AML-193 (cell line): ENCODE results near the gene F13A1.

Source experiments
- DNase-seq, 2 experiments: peaks; one replicate each; lab custom pipeline; 2025; lab: John Stamatoyannopoulos, UW

F13A1 gene

DNA sequence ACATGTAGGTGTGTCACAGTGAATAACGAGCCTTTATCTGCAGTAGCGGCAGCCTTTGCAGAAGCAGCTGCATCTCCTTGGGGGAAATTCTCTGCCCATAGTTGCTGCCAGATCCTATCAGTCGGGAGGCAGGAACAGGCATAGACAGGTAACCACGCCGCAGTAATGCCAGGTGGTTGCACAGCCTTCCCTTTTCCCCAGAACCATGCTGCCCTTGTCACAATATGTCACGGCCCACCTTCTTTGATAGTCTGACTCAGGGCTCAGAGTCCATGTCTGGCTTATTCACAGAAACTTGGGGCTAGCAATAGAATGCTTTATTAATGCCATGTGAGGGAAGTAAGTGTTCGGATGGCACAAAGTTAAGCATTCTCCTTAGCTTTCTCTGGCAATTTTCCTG is 76.6 kb downstream of the F13A1 start:
- no peak for DNase-seq

DNA sequence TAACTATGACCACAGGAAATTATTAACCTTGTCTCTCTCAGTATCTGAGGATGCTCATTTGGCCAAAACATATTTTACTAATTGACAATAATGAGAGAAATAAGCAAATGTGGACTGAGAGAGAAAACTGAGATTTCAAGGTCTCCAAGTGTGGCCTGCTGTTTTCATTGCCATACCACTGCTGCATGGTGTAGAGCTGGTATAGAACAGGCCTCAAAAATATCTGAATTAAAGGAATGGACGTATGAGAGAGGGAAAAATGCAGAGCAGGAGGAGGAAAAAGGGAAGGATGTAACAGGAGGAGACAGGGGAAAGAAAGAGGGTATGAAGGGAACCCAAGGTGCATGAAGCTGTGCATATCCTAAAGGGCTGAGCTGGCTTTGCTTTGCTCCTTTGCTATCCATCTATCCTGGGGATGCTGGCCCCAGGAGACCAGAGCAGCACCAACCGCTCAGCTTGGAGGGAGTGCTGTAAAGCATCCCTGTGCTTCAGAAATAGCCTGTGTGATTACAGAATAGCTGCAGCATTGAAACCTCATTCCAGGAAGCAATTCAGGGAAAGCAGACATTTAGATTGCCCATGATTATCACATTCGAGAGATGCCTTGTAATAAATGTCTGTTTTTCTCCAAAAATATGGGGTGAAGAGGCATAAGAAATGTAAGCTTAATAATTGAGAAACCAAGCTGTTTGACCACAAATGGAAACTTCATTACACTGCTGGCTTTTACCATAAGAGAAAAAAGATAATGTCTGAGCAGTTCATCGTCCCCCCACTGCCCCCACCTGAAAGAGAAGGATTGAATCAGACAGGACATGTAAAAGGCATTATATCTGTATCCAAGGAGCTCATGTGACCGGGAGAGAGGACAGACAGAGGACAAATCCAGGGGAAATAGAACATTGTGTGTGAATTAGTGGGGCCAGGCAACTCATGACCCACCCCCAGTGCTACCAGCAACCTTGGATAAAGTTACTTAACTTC is 80.6 kb downstream of the F13A1 start:
- no peak for DNase-seq

DNA sequence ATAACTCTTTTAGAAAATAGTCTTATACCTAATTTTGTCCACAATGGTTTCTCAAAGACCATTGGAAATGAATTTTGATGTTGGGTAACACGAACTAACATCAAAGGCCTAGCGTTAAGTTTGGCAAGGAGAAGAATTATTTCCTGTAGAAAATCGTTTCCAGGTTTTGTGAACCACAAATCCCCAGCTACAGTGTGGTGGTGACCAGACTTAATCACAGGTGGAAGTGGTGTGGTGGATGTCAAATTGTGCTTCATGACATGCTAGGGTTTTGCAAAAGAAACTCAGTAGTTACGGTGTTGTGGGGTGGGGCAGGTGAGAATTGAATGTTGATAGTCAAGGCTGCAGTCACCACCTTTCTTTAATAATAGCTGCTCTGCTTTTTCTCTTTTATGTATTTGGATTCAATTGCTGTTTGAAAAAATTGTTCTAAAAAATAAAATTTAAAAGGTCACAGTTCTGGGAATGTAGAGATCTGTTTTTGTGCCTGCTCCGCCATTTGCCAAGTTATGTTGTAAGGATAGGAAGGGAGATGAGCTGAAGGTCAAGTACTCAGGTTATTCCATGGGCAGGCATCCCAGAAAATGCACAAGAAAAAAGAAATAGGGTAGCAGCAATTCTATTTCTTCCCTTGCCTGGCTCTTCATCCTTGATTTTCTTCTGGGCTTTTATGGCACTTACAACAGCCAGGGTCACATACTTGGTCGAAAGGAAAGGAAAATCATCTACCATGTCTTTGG is 83.6 kb downstream of the F13A1 start:
- DNase-seq: no peak

DNA sequence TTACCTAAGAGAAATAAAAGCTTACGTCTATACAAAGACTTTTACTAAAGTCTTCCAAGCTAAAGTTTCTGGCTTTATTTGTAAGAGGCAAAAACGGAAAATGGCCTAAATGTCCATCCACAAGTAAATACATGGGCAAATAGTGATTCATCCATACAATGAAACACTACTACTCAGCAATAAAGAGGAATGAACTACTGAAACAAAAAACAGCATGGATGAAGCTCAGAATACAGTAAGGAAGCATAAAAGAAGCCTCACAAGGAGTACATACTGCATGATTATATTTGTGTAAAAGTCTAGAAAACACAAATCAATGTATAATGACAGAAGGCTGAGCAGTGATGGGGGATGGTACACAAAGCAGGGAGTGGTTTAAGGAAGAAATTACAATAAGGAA is 84.7 kb downstream of the F13A1 start:
- no peak for DNase-seq

DNA sequence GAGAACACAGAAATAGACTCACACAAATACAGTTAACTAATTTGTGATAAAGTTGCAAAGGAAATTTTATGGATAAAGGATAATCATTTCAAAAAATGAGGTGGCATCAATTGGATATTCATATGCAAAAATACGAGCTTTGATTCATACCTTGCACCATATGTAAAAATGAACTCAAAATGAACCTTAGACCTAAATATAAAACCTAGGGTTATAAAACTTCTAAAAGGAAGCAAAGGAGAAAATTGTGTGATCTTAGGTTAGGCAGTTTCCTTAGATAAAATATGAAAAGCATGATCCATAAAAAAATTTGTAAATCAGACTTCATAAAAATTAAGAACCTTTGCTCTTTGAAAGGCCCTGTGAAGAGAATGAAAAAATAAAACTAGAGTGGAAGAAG is 85.5 kb downstream of the F13A1 start:
- DNase-seq: no peak

DNA sequence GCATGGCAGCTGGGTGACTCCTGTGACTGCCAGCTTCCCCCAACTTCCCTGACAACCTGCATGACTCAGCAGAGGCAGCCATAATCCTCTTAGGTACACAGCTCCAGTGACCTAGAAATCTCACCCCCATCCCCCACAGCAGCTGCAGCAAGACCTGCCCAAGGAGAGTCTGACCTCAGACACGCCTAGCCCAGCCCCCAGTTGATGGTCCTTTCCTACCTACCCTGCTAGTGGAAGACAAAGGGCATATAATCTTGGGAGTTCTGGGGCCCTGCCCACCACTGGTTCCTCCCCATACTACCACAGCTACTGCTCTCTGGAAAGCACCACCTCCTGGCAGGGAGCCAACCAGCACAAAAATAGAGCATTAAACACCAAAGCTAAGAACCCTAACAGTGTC is 90.2 kb downstream of the F13A1 start:
- DNase-seq: no peak

DNA sequence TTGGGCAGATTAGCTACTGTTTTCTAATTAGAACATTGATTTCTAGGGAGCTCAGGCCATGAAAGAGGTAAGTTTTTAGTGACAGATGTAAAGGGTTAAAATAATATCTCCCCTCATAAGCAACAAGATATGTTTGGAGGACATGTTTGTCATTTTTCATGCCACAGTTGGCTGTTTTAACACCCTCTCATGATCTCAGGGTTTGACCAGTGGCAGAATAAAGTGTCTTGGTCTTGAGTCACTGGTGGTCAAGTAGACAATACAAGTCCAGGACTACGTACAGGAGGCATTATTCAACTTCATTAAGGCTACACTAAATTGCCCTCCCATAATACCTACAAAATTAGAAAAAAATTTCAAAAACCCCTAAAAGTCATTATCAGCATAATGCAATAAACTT is 92.6 kb downstream of the F13A1 start:
- no peak for DNase-seq

DNA sequence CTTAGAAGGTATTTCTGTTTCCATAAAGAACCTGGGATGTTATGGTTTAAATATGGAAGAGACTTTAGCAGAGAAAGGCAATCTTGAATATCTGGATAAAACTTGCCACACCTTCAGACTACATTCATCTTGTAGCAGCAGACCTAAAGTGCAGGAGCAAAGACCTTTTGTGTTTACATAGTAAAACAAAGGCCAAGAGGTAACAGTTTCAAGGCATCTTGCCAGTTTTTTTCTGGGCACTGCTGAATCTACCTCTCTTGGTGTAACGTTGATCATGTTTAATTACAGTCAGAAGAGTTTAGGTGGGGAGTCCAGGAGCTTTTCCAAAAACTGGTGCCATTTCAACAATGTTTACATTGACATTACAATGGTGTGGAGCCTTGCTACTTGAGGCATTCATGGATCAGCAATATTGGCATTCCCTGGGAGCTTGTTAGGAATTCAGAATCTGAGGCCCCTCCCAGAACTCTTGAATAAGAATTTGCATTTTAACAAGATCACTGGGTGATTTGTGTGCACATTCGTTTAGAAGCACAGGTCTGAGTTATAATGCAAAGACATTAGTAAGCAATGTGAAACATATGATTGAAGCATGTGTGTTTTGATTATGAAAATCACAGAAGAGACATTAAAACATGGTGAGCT is 94.5 kb downstream of the F13A1 start:
- DNase-seq: no peak

DNA sequence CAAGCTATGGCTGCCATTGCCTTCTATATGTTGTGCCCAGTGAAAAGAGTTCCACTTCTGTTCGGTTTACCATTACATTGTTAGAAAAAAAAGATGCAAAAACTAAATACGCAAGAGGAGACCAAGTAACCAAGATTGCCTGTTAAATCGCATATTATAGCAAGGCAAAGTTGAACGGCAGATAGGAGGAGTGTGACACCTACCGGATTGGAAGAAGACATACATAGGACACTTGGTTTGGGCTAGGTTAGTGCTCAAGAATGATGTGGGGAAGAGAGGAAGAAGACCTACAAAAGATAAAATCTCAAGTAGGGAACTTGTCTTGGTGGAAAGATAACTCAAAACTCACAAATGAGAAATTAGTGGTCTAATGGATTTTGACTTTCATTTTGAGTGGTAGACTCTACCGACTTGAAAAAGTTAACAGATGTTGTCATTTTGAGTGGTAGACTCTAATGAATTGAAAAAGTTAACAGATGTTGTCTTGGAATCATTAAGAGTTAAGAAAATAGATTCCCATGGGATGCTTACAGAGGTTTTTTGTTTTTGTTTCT is 95.5 kb downstream of the F13A1 start:
- DNase-seq: no peak

DNA sequence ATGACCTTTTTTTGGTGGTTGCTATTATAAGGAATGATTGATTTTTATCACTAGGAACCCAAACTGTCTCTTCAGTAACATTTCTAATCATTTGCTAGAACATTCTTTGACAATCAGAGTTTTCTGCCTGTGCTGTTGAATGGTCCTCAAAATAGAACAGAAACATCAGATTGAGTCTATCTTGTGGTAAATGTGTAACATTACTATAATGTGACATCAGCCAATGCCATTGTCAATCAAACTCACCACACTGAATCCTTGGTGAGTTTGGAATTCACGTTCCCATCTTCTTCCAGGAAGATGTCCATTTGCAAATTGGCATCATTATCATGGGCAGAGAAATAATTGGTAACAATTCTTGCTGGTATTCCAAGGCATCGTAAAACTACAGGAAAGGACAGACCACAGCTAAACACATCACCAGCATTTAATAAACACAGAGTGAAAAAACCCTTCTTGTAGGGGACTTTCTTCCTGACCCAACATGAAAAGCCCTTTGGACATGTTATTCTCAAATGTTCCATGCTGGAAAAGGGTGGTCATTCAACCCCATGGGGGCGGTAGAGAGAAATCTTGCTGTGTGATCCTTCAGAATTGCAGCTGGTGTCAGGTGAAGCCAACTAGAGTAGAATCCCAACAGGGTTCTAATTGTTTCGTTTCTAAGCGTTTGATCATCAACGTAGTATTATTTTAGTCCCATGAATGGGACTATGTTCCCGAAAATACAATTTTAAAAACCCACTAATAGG is 98.5 kb downstream of the F13A1 start:
- peak; percentile 11 to 15 for DNase-seq

DNA sequence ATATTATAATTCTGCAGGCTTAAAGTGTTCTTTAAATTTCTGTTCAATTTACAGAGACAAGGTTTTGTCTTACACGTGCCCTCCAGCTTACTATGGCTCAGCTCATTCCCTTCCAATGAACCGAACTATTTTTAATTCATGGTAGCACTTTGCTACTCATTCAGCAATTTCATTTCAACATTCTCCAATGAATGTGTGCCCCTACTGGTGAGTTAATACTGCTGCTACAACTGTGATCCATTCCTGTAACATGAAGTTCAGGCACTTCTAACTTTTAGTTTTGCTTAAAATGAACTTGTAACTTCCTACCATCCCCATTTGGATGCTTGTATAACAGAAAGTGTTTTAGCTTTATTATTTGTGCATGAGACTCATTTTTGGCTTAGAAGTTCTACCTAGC is 99.7 kb downstream of the F13A1 start:
- DNase-seq: peak in 1 of 2 experiments; percentile 28

DNA sequence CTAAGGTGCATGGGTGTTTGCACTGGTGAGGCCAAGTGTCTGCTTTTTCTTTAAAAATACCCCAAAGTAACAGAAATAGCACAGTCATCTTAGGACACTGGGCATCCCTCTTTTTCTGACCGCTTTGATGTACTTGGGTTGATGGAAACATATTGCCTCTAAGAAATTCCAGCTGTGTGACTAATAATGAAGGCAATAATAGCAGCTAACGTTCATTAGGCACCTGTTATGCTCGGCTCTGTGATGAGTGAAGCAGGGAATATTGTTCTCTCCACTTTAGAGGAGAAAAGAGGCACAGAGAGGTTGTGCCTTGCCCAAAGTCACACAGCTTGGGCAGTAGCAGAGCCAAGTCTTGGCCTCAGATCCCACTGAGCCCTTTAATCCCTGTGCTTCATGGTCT is 100.7 kb downstream of the F13A1 start:
- DNase-seq: no peak

DNA sequence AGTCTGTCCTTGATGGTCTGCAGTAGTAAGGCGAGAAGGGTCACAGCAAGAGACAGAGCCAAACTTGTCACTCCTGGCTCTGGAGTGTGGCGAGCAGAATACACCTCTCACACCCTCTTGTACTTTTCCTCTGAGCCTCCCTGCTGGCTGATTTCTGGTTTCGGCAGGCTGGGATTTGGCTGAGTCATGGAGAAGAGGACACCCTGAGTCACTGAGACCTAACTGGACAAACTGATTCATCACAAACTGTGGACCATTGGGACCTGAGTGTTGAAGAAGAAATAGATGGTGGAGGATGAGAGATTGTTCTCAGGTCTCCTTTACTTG is 101.7 kb downstream of the F13A1 start:
- DNase-seq: no peak

DNA sequence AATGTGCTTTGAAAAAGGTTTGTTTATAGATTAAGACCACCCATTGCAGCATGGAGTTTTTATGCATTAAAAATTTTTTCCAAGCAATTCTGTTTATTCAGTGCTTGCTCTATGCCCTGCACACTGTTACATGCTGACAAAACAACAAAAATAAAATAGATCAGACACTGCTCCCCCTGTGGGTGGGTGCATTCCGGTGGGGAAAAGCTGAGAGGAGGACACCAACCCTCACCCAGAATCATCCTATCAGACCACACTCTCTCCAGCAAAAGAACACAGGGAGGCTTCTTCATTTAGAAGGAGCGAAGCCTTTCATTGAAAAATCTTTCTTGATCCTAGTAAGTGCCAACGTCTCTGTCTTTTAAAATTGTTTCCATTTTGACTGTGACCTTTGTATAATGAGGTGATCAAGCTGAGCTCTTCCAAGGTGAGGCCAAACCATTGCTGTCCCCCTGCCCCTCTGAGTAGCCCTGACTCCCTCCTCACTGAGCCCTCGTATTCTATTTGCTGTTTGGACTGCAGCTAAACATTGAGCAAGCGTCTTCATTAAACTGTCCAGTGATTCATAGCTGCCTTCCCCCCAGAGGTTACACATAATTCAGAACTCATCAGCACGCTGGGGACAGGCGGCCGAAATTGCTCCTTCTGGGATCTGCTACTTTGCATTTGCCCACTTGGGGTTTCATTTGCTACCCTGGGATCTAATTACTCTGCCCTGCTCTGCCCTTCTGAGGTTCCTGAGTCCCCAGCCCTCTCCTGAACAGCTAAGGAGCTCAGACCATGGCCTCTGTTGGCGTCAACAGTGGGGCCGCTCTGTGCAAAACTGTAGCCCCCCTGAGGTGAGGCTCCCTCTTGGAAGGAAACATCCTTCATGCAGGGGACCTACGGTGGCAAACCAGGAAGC is 102.4 kb downstream of the F13A1 start:
- no peak for DNase-seq

DNA sequence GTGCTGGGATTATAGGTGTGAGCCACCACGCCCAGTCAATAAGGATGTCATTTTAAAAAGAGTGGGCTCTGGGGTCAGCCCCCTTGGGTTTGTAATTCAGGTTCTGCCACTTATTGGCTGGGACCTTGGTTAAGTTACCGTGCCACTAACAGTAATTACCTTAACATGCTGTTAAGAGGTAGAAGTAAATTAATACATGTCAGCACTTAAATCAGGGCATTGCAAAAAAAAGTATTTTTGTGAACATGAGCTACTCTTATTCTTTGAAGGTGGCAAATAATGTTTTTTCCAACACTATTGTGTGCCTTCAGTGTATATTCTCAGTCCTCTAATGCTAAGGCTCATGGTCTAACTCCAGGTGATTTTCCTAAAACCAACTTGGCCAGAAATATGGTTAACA is 109.5 kb downstream of the F13A1 start:
- no peak for DNase-seq

DNA sequence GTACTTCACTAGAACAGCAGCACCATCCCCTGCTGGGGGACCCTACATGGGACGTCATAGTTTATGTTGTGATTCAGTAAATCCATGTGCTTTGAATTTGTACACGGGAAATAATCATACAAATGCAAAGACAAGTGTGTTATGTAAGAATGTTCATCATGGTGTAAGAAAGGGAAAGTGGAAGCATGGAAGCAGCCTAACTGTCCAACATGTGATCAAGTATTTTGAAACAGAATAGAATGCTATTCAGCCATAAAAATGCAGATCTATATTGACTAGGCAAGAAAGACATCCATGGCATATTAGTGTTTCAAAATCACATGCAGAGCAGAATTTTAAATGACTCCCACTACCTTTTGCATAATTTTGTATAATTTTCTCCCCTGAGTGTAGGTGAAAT is 117.6 kb downstream of the F13A1 start:
- peak in 1 of 2 experiments; percentile 16 for DNase-seq

DNA sequence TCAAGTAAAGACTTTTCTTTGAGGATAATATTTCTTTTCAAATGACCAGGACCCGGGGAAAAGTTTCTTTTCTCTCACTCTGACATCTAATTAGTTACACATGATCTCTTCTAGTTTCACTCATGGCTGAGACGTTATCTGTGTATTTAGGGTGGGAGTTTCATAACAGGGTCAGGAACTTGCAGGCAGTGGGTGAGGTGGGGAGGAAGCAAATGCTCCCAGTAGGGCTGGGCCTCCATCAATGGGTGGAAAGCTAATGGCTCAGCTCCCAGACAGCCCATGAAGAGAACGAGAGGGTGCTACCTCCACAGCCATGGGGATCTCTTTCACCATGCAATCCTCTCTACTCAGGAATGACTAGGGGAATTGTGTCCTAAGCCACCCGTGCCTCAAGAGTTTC is 119.3 kb downstream of the F13A1 start:
- DNase-seq: no peak

DNA sequence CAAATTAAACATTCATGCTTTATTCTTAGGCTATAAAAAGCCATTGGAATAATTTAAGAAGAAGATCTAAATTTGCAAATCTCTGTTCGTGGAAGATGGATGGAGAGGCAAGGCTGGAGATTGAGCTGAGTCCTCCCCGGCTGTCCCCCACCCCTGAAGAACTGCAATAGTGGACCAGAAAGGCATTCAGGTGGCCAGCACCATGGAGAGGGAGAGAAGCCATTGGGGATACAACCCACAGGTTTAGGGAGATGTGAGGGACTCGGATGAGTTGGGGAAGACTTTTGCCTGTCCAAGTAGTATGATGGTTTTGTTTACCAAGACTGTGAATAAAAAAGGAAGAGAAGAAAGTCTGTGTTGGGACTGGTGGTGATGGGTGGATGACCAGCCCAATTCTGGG is 120.8 kb downstream of the F13A1 start:
- no peak for DNase-seq

DNA sequence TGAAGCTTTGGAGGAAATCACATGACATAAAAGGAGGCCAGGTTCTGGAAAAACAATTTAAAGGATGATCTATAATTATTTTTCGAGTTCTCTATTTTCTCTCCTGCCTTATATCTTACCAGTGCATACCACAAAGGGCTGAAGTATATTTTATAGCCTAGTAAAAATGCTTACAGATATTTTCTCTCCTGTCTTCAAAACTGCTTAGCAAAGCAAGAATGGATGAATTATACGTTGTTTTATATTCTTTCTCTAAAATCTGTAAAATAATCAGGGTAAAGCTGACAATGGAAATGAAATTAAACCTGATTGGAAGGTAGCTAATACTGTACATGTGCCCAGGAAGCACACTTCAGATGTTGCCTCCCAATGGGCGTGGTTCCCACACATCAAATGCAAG is 123.7 kb downstream of the F13A1 start:
- no peak for DNase-seq

DNA sequence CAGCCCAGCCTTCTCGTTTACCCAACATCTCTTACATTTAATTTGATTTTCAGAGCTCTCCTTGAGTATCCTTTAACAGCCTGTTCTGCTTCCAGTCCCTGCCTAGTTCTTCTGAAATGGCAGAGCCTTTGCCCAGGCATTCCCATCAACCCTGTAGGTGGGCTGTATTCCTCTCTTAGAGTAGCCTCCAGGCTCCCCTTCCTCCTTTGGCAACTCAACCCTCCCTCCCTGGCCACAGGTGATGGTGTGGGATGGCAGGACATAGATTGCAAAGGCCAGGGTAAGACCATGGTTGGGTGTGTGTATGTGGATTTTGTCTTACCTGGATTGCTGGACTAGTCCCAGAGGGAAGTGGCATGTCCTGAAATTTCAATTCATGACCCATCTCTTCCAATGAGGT is 125.4 kb downstream of the F13A1 start:
- DNase-seq: no peak

DNA sequence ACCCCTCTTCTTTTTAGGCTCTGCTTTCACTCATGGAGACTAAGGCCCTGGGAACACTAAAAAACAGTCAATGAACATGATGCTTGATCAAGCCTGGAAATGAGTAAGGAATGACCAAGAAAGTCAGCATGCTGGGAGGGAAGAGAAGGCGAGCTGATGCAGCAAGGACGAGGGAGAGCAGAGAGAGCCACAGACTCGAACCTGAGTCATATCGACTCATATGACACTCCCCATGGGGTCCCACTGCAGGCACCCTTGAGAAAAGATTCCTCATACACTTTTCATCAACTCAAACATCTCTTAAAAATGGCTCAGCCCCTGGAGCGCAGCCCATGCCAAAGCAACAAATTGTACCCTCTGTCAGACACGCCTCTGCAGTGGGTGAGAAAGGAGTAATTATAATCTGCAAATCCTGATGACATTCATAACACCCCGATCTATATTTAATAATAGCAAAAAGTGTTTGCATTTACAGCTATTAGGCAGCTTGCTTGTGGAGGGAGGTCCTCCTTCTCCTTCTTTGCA is 127.2 kb downstream of the F13A1 start:
- no peak for DNase-seq
